ENCODE data around the gene DPH2.

Gene DPH2

DNA sequence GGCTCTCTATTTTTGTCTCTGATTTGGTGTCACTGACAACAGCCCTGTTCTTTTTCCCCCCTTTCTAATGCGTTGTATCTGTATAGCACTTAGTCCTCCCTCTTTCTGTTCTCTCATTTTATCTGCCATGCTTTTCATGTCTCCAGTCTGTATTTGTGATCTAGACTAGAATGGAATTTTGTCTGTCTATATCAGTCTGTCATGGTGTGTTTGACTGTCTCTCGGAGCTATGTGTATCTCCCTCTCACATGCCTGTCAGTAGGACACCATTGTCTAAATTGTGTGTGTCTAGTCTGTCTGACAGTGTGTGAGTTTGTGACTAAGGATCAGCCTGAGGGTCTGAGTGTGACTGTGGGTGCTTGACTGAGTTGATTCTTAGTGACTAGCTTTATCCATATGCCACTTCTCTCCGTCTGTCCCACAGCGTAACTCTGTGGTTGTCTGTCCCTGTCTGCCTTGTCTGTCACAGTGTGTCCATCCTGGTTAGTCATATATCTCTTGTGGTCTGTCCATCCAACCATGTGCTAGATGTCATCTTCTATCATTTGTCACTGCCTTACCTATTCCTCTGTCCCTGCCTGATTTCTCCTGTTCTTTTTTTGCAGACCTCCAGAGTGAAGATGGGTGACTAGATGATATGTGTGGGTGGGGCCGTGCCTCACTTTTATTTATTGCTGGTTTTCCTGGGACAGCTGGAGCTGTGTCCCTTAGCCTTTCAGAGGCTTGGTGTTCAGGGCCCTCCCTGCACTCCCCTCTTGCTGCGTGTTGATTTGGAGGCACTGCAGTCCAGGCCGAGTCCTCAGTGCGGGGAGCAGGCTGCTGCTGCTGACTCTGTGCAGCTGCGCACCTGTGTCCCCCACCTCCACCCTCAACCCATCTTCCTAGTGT lies 7.8 kb downstream of the DPH2 start:
- DNase-seq, result no peak
- Histone ChIP-seq H3K4me1 (ENCODE audit: control insufficient read depth, insufficient read depth, low read length, poor library complexity, severe bottlenecking) (peaks cover 28% of the 10 kb centered on the region), H3K9me3 (ENCODE audit: control insufficient read depth, low read length) (no peaks in the 10 kb centered on the region), H3K4me3 (ENCODE audit: insufficient read depth, low read depth, low read length, poor library complexity, severe bottlenecking) (no peak overlapping the region), H3K36me3 (ENCODE audit: control insufficient read depth, insufficient read depth, low read length) (peaks cover 19% of the 10 kb centered on the region), H3K27ac (ENCODE audit: insufficient read depth, low read length, poor library complexity, severe bottlenecking) (no peak overlapping the region), H3K27me3 (replicated peaks; ENCODE audit: control insufficient read depth, insufficient read depth, low read length, poor library complexity, severe bottlenecking) (no peaks in the 10 kb centered on the region)

DNA sequence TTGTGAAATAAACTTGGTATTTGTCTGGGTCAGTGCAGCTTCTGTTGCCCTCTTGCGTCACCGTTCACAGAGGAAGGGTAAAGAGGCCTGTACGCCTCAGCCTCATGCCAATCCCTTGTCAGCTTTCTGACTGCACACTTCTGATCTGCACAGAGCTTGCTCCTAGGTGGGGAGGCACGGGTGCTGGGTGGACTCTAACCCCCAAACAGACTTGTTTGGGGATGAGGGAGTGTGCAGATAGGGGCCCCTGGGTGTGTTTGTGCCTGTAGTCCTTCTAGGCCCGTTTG lies 8.4 kb downstream of the DPH2 start:
- H3K4me3 ChIP-seq (ENCODE audit: insufficient read depth, low read depth, low read length, poor library complexity, severe bottlenecking), result no peak overlapping the region
- no peak overlapping the region for H3K27ac ChIP-seq (ENCODE audit: insufficient read depth, low read length, poor library complexity, severe bottlenecking)
- H3K36me3 ChIP-seq (ENCODE audit: control insufficient read depth, insufficient read depth, low read length), result peaks cover 14% of the 10 kb centered on the region
- H3K9me3 ChIP-seq (ENCODE audit: control insufficient read depth, low read length), result no peaks in the 10 kb centered on the region
- H3K27me3 ChIP-seq (replicated peaks; ENCODE audit: control insufficient read depth, insufficient read depth, low read length, poor library complexity, severe bottlenecking), result no peaks in the 10 kb centered on the region
- DNase-seq, result no peak
- H3K4me1 ChIP-seq (ENCODE audit: control insufficient read depth, insufficient read depth, low read length, poor library complexity, severe bottlenecking), result peaks cover 28% of the 10 kb centered on the region

DNA sequence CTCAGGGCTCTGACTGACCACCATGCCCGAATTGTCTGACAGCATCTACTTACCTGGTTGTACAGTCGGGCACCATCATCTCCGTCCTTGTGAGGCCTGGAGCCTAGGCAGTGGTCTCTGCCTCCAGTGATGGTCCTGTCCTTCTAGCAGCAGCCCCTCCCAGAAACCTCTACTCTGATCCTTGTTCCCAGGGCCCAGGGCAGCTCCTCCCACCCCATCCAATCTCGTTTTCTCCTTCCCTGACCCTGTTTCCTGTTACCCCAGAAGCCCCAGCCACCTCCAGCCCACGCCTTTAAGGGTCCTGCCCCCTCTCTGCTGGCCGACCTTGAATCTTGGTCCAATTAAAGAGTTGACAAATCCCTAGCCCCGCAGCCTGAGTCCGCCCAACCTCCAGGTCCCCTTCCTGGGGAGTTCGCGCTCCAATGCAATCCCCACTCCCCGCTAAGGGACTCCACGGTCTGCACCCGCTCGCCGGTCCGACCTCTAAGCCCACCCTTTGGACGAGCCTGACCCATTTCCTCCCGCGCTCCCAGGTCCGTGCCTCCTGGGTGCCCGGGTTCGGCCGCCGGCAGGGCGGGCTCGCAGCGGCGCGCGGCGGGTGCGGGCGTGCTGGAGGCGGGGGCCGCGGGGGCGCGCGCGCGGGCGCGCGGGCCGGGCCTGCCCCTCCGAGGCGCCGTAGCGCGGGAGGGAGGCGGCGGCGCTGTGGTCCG lies 8.9 kb downstream of the DPH2 start, which contains the start of gene B4GALT2:
Gene B4GALT2 (plus strand): TSS at position 660 of the 710 bp plus-strand sequence. CDS start 1,951 bp downstream, outside the sequence.
- Histone ChIP-seq H3K27me3 (replicated peaks; ENCODE audit: control insufficient read depth, insufficient read depth, low read length, poor library complexity, severe bottlenecking) (no peaks in the 10 kb centered on the region), H3K9me3 (ENCODE audit: control insufficient read depth, low read length) (no peaks in the 10 kb centered on the region), H3K4me3 (ENCODE audit: insufficient read depth, low read depth, low read length, poor library complexity, severe bottlenecking) (peak within 1 kb of the TSS; percentile 49), H3K4me1 (ENCODE audit: control insufficient read depth, insufficient read depth, low read length, poor library complexity, severe bottlenecking) (peaks cover 28% of the 10 kb centered on the region), H3K36me3 (ENCODE audit: control insufficient read depth, insufficient read depth, low read length) (peaks cover 14% of the 10 kb centered on the region), H3K27ac (ENCODE audit: insufficient read depth, low read length, poor library complexity, severe bottlenecking) (no peak within 1 kb of the TSS)
- no peak for DNase-seq

DNA sequence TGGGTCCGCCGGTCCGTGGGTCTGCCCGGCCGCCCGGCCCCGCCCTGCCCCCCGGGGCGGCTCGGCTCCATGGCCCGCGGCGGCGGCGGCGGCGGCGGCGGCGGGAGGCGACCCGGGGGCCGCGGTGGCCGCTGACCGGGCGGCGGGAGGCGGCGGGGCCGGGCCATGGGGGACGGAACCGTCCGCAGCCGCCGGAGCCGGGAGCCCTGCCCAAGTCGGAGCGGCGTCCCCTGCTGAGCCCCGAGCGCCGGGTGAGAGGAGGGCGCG lies 9.4 kb downstream of the DPH2 start:
- no peaks in the 10 kb centered on the region for H3K9me3 ChIP-seq (ENCODE audit: control insufficient read depth, low read length)
- no peak for DNase-seq
- peak overlapping the region; percentile 41 for H3K4me3 ChIP-seq (ENCODE audit: insufficient read depth, low read depth, low read length, poor library complexity, severe bottlenecking)
- H3K27me3 ChIP-seq (replicated peaks; ENCODE audit: control insufficient read depth, insufficient read depth, low read length, poor library complexity, severe bottlenecking), result no peaks in the 10 kb centered on the region
- H3K27ac ChIP-seq (ENCODE audit: insufficient read depth, low read length, poor library complexity, severe bottlenecking), result no peak overlapping the region
- peaks cover 25% of the 10 kb centered on the region for H3K4me1 ChIP-seq (ENCODE audit: control insufficient read depth, insufficient read depth, low read length, poor library complexity, severe bottlenecking)
- H3K36me3 ChIP-seq (ENCODE audit: control insufficient read depth, insufficient read depth, low read length), result peaks cover 14% of the 10 kb centered on the region

GRCh38 chr1:43979528-43980254 lies 9.9 kb downstream of the DPH2 start:
- Histone ChIP-seq H3K27me3 (replicated peaks; ENCODE audit: control insufficient read depth, insufficient read depth, low read length, poor library complexity, severe bottlenecking) (no peaks in the 10 kb centered on the region), H3K27ac (ENCODE audit: insufficient read depth, low read length, poor library complexity, severe bottlenecking) (no peak overlapping the region), H3K4me1 (ENCODE audit: control insufficient read depth, insufficient read depth, low read length, poor library complexity, severe bottlenecking) (peaks cover 23% of the 10 kb centered on the region), H3K4me3 (ENCODE audit: insufficient read depth, low read depth, low read length, poor library complexity, severe bottlenecking) (peak overlapping the region; percentile 41), H3K36me3 (ENCODE audit: control insufficient read depth, insufficient read depth, low read length) (peaks cover 14% of the 10 kb centered on the region), H3K9me3 (ENCODE audit: control insufficient read depth, low read length) (no peaks in the 10 kb centered on the region)
- no peak for DNase-seq

- Histone ChIP-seq H3K9me3 (ENCODE audit: control insufficient read depth, low read length) (no peaks in the 10 kb centered on the region), H3K36me3 (ENCODE audit: control insufficient read depth, insufficient read depth, low read length) (peaks cover 14% of the 10 kb centered on the region), H3K4me1 (ENCODE audit: control insufficient read depth, insufficient read depth, low read length, poor library complexity, severe bottlenecking) (peaks cover 23% of the 10 kb centered on the region), H3K4me3 (ENCODE audit: insufficient read depth, low read depth, low read length, poor library complexity, severe bottlenecking) (no peak overlapping the region), H3K27ac (ENCODE audit: insufficient read depth, low read length, poor library complexity, severe bottlenecking) (no peak overlapping the region), H3K27me3 (replicated peaks; ENCODE audit: control insufficient read depth, insufficient read depth, low read length, poor library complexity, severe bottlenecking) (no peaks in the 10 kb centered on the region)
- no peak for DNase-seq
Measured at GRCh38 chr1:43980255-43981134, 10.7 kb downstream of the DPH2 start.

DNA sequence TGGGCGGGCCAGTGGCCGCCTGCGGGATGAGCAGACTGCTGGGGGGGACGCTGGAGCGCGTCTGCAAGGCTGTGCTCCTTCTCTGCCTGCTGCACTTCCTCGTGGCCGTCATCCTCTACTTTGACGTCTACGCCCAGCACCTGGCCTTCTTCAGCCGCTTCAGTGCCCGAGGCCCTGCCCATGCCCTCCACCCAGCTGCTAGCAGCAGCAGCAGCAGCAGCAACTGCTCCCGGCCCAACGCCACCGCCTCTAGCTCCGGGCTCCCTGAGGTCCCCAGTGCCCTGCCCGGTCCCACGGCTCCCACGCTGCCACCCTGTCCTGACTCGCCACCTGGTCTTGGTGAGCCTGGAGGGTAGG lies 11.3 kb downstream of the DPH2 start:
- Histone ChIP-seq H3K4me3 (ENCODE audit: insufficient read depth, low read depth, low read length, poor library complexity, severe bottlenecking) (no peak overlapping the region), H3K27me3 (replicated peaks; ENCODE audit: control insufficient read depth, insufficient read depth, low read length, poor library complexity, severe bottlenecking) (no peaks in the 10 kb centered on the region), H3K4me1 (ENCODE audit: control insufficient read depth, insufficient read depth, low read length, poor library complexity, severe bottlenecking) (peaks cover 17% of the 10 kb centered on the region), H3K9me3 (ENCODE audit: control insufficient read depth, low read length) (no peaks in the 10 kb centered on the region), H3K27ac (ENCODE audit: insufficient read depth, low read length, poor library complexity, severe bottlenecking) (no peak overlapping the region), H3K36me3 (ENCODE audit: control insufficient read depth, insufficient read depth, low read length) (peaks cover 14% of the 10 kb centered on the region)
- no peak for DNase-seq

- Histone ChIP-seq H3K4me3 (ENCODE audit: insufficient read depth, low read depth, low read length, poor library complexity, severe bottlenecking) (no peak overlapping the region), H3K4me1 (ENCODE audit: control insufficient read depth, insufficient read depth, low read length, poor library complexity, severe bottlenecking) (peaks cover 13% of the 10 kb centered on the region), H3K27ac (ENCODE audit: insufficient read depth, low read length, poor library complexity, severe bottlenecking) (no peak overlapping the region), H3K36me3 (ENCODE audit: control insufficient read depth, insufficient read depth, low read length) (peaks cover 10% of the 10 kb centered on the region), H3K9me3 (ENCODE audit: control insufficient read depth, low read length) (no peaks in the 10 kb centered on the region), H3K27me3 (replicated peaks; ENCODE audit: control insufficient read depth, insufficient read depth, low read length, poor library complexity, severe bottlenecking) (no peaks in the 10 kb centered on the region)
- no peak for DNase-seq
Measured at GRCh38 chr1:43981636-43982035, 11.8 kb downstream of the DPH2 start.

GRCh38 chr1:43982241-43982640 lies 12.4 kb downstream of the DPH2 start:
- no peak overlapping the region for H3K27ac ChIP-seq (ENCODE audit: insufficient read depth, low read length, poor library complexity, severe bottlenecking)
- H3K36me3 ChIP-seq (ENCODE audit: control insufficient read depth, insufficient read depth, low read length), result peaks cover 7% of the 10 kb centered on the region
- peaks cover 13% of the 10 kb centered on the region for H3K4me1 ChIP-seq (ENCODE audit: control insufficient read depth, insufficient read depth, low read length, poor library complexity, severe bottlenecking)
- no peak for DNase-seq
- H3K9me3 ChIP-seq (ENCODE audit: control insufficient read depth, low read length), result no peaks in the 10 kb centered on the region
- H3K4me3 ChIP-seq (ENCODE audit: insufficient read depth, low read depth, low read length, poor library complexity, severe bottlenecking), result no peak overlapping the region
- H3K27me3 ChIP-seq (replicated peaks; ENCODE audit: control insufficient read depth, insufficient read depth, low read length, poor library complexity, severe bottlenecking), result no peaks in the 10 kb centered on the region

Measured in effector memory CD4-positive, alpha-beta T cell (primary cell).